Fibroblast of lung (primary cell): Measurements from ENCODE around the gene AZU1. TPM values are rescaled to one million over a fixed set of nuclear protein-coding genes. Genes with fewer than 3 reads are reported as not detected.

ENCODE experiments used
- DNase-seq, 2 donors: peaks; one replicate each; pipeline versions ENCODE4 v3.0.0 to v3.0.0-alpha.2; 2010; ENCODE audit warnings: low read depth in 2 of 2
- H2AFZ ChIP-seq: 2 replicates; pipeline ENCODE4 v1.5.1; 2012; ENCODE audit warnings: low read length, control low read depth, inconsistent platforms
- H3K27ac ChIP-seq: 2 replicates; pipeline ENCODE4 v1.5.1; 2011; ENCODE audit warnings: low read length, control low read depth; ENCODE audit not compliant: insufficient read depth
- H3K27me3 ChIP-seq: 2 replicates; pipeline ENCODE4 v1.5.1; 2011; ENCODE audit warnings: mild to moderate bottlenecking, low read length; ENCODE audit not compliant: control insufficient read depth, insufficient read depth
- H3K36me3 ChIP-seq: 2 replicates; pipeline ENCODE4 v1.5.1; 2011; ENCODE audit warnings: low read length; ENCODE audit not compliant: control insufficient read depth, insufficient read depth
- H3K4me1 ChIP-seq: 2 replicates; pipeline ENCODE4 v1.5.1; 2011; ENCODE audit warnings: low read length; ENCODE audit not compliant: control insufficient read depth, insufficient read depth; ENCODE audit errors: extremely low read depth
- H3K4me2 ChIP-seq: 2 replicates; pipeline ENCODE4 v1.5.1; 2011; ENCODE audit warnings: low read length, control low read depth; ENCODE audit not compliant: insufficient read depth; ENCODE audit errors: extremely low read depth
- H3K4me3 ChIP-seq, 4 experiments: fragments of 200-600 bp in 1 of 4; sonication (generic) in 1 of 4; replicated peaks in 1 of 4; 2 replicates each; pipeline ENCODE4 v1.5.1; 2011 to 2016; ENCODE audit warnings: low read length in 4 of 4, low read depth in 3 of 4, mild to moderate bottlenecking in 3 of 4, control low read depth in 2 of 4, inconsistent platforms in 1 of 4, mixed read lengths in 1 of 4; ENCODE audit not compliant: insufficient read depth in 1 of 4; ENCODE audit errors: control extremely low read depth in 1 of 4
- H3K79me2 ChIP-seq: 2 replicates; pipeline ENCODE4 v1.5.1; 2012; ENCODE audit warnings: mild to moderate bottlenecking, low read length, inconsistent platforms; ENCODE audit not compliant: control insufficient read depth, insufficient read depth
- H3K9ac ChIP-seq: 2 replicates; pipeline ENCODE4 v1.5.1; 2011; ENCODE audit warnings: mild to moderate bottlenecking, low read length, control low read depth; ENCODE audit not compliant: insufficient read depth
- H3K9me3 ChIP-seq: 2 replicates; pipeline ENCODE4 v1.5.1; 2012; ENCODE audit warnings: low read depth, low read length; ENCODE audit not compliant: control insufficient read depth, insufficient read depth
- H4K20me1 ChIP-seq: 2 replicates; pipeline ENCODE4 v1.5.1; 2011; ENCODE audit warnings: low read length; ENCODE audit not compliant: control insufficient read depth, insufficient read depth; ENCODE audit errors: extremely low read depth
- CTCF ChIP-seq, 2 donors: IDR thresholded peaks in 1 of 2; conservative IDR thresholded peaks in 1 of 2; 1 replicate in 1 of 2; 2 replicates in 1 of 2; pipeline ENCODE4 v1.5.1; 2011 to 2012; ENCODE audit warnings: low read length in 2 of 2, control low read depth in 1 of 2, inconsistent platforms in 1 of 2, low read depth in 1 of 2, mild to moderate bottlenecking in 1 of 2
- EZH2 ChIP-seq: IDR thresholded peaks from 2 replicates; pipeline ENCODE4 v1.5.1; 2012; ENCODE audit warnings: low read length, control low read depth, mild to moderate bottlenecking; ENCODE audit errors: missing control alignments
- polyA plus RNA-seq, 2 donors: library from polyadenylated mRNA; depleted of rRNA in 1 of 2; stranded (reverse) in 1 of 2; unstranded in 1 of 2; fragments of >200 nt; gene quantifications; 2 replicates each; pipeline ENCODE4 v1.2.1, GENCODE V29; 2011 to 2012; ENCODE audit warnings: missing spikeins in 1 of 2
- total RNA-seq: library from RNA; depleted of rRNA; stranded (reverse); fragments of >200 nt; gene quantifications from 2 replicates; pipeline ENCODE4 v1.2.1, GENCODE V29; 2014

Gene AZU1
- total and polyA plus RNA-seq, 2 donors (not counting 1 experiment from before 2014, with no cell fraction given) = 0.17 TPM; not detected in 1

- no peak overlapping the region for H2AFZ ChIP-seq
- no peak overlapping the region for H3K4me3 ChIP-seq
- no peaks in the 10 kb centered on the region for H3K4me1 ChIP-seq
- no peak for DNase-seq
- H3K79me2 ChIP-seq = no peaks in the 10 kb centered on the region
- H4K20me1 ChIP-seq = no peaks in the 10 kb centered on the region
- H3K27me3 ChIP-seq = no peaks in the 10 kb centered on the region
- H3K4me2 ChIP-seq = no peak overlapping the region
- no peak overlapping the region for H3K9ac ChIP-seq
- TF ChIP-seq EZH2 (no peak), CTCF (conservative IDR thresholded peaks at IDR 0.05 in 1 of 2, IDR thresholded peaks at IDR 0.05 in 1 of 2; ENCODE audit: low read depth in 1 of 2, low read length in 2 of 2) (no peak)
- no peaks in the 10 kb centered on the region for H3K9me3 ChIP-seq
- no peaks in the 10 kb centered on the region for H3K36me3 ChIP-seq
- H3K27ac ChIP-seq = no peak overlapping the region
These were observed 2.8 kb upstream of the AZU1 start for GRCh38 chr19:824885-825284.

DNA sequence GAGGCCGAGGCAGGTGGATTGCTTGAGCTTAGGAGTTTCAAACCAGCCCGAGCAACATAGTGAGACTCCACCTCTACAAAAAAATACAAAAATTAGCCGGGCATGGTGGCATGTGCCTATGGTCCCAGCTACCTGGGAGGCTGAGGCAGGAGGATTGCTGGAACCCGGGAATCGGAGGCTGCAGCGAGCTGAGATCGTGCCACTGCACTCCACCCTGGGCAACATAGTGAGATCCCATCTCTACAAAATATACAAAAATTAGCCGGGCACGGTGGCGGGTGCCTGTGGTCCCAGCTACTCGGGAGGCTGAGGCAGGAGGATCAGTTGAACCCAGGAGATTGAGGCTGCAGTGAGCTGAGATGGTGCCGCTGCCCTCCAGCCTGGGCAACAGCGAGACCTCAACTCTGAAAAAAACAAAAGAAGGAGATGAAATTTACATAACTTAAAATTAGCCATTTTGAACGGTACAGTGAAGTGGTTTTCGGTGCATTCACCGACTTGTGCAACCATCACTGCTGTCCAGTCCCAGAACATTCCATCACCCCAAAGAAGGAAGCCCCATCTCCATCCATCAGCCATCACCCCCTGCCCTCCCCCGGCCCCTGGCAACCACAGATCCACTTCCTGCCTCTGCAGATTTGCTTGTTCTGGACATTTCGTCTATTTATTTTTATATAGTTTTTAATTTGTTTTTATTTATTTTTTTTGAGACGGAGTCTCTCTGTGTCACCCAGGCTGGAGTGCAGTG lies 1.6 kb upstream of the AZU1 start:
- Histone ChIP-seq H4K20me1 (no peaks in the 10 kb centered on the region), H3K4me2 (no peak overlapping the region), H3K79me2 (no peaks in the 10 kb centered on the region), H3K4me3 (no peak overlapping the region), H3K9ac (no peak overlapping the region), H3K4me1 (no peaks in the 10 kb centered on the region), H3K27me3 (no peaks in the 10 kb centered on the region), H3K9me3 (no peaks in the 10 kb centered on the region), H3K36me3 (no peaks in the 10 kb centered on the region), H2AFZ (no peak overlapping the region), H3K27ac (no peak overlapping the region)
- DNase-seq = peak in 1 of 2 donors; percentile 68
- TF ChIP-seq EZH2 (no peak), CTCF (conservative IDR thresholded peaks at IDR 0.05 in 1 of 2, IDR thresholded peaks at IDR 0.05 in 1 of 2; ENCODE audit: low read depth in 1 of 2, low read length in 2 of 2) (no peak)

DNA sequence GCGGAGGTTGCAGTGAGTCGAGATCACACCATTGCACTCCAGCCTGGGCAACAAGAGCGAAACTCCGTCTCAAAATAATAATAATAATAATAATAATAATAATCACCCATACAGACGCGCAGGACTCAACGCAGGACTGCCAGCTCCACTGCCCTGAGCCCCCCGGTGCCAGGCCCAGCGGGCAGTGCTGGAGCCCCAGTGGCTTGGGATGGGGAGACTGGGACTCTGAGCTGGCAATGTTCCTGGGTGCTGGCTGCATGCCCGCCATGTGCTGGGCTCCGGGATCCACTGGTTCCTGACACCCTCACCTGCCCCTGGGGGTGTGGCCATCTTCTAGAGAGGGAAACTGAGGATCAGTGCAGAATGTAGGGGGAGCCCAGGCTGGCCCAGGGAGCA lies 325 bp upstream of the AZU1 start:
- no peak overlapping the region for H3K9ac ChIP-seq
- no peaks in the 10 kb centered on the region for H3K4me1 ChIP-seq

More for the DNA sequence above, 325 bp upstream of the AZU1 start:
- DNase-seq = no peak
- Histone ChIP-seq H2AFZ (no peak overlapping the region), H3K4me3 (no peak overlapping the region), H3K9me3 (no peaks in the 10 kb centered on the region), H3K79me2 (no peaks in the 10 kb centered on the region), H3K4me2 (no peak overlapping the region), H3K36me3 (no peaks in the 10 kb centered on the region), H4K20me1 (no peaks in the 10 kb centered on the region), H3K27me3 (no peaks in the 10 kb centered on the region), H3K27ac (no peak overlapping the region)
- TF ChIP-seq EZH2 (no peak), CTCF (conservative IDR thresholded peaks at IDR 0.05 in 1 of 2, IDR thresholded peaks at IDR 0.05 in 1 of 2; ENCODE audit: low read depth in 1 of 2, low read length in 2 of 2) (no peak)
